ENCODE measurements around the gene FNDC3B. TPM values are rescaled to one million over a fixed set of nuclear protein-coding genes. Genes with fewer than 3 reads are reported as not detected.
A peak's percentile ranks its signal among the peaks of the same experiment; 100 is the strongest.

Gene FNDC3B
- total RNA-seq, 1 donor from 2014 or later = 66.9 TPM

- DNase-seq (ENCODE audit: low read depth) = no peak
Measured at GRCh38 chr3:172303181-172303580, 263.8 kb downstream of the FNDC3B start.

- DNase-seq (ENCODE audit: low read depth) = no peak
Measured at GRCh38 chr3:172303941-172304558, 264.7 kb downstream of the FNDC3B start.

DNA sequence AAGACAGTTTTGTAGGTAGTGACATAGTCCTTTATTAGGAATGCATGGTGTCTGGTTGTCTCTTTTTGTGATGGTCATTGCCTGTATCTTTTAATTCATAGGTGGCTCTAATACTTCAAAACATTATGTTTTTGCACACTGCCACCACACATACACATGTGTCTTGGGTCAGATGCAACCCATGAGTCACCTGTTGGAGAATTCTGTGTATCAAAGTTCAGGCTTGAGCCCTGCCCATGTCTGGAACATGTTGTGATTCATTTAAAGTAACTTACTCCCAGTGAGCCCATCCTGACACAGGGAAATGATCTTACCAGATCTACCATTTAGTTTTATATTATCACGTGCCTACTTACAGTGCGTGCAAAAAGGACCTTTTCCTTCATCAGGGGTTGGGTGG lies 266.2 kb downstream of the FNDC3B start:
- DNase-seq (ENCODE audit: low read depth) = no peak

DNA sequence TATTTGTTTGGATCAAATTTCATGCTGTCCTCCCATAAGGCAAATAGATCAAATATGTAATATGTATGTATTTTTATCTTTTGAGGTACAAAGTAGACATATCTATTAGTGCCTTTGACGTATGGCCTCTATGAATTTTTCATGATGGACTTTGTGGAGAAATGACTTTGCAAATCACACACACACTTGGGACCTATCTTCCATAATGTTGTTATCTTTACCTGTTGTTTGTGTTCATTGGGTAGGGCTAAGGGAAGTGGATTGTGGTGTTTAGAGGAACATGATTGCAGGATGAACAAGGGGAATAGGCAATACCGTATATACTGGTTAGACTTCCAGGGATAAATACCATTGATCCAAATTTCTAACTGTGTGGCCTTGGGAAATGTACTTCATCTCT lies 266.6 kb downstream of the FNDC3B start:
- DNase-seq (ENCODE audit: low read depth) = no peak

GRCh38 chr3:172307141-172307560 lies 267.8 kb downstream of the FNDC3B start:
- DNase-seq (ENCODE audit: low read depth) = peak; percentile 50

DNA sequence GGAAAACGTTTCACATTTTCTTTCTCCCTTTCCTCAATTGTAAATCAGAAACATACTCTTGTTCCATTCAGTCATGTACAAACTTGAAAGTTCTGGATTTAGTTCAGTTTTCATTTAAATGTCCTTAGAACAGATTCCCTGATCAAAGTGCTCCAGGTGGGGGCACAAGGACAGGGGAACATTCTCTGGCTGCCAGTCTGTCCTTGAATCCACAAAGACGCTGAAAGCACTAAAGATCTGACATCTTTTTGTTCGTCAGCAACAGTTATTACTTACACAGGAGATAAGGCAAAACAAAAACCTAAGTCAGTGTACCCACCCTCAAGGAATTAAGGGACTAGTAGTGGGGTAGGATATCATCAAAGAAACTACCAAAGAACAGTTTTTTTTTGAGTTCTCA lies 269.7 kb downstream of the FNDC3B start:
- no peak for DNase-seq (ENCODE audit: low read depth)

DNA sequence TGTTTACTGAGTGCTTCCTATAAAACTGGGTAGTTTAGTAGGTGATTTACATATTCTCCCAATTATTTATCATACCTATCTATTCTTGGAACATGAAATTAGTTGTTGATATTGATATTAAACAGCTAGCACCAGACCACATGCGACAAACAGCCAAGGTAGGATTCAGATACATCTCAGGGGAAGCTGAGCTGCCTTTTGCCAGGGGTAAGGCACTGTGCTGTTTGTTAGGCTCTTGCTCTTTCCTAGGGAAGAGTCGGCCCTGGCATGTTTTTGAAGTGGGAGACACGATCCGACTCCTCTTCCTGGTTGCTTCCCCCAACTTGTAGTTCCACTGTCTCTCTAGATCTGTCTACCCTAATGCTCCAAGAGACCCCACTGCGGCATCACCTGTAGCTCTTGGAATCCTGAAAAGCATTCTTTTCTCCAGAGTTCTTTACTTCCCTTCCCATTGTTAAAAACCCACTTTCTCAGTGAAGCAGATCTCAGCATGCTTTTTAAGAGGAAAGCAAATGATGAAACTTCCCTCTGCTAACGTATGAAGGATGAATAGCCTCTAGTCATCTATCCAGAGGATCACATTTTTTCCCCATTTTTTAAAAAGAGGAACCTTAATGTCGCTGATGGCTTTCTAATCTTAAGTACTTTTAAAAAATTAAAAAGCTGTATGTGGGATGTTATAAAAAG lies 270.5 kb downstream of the FNDC3B start:
- DNase-seq (ENCODE audit: low read depth) = no peak

GRCh38 chr3:172310428-172310760 lies 271.0 kb downstream of the FNDC3B start:
- no peak for DNase-seq (ENCODE audit: low read depth)

DNA sequence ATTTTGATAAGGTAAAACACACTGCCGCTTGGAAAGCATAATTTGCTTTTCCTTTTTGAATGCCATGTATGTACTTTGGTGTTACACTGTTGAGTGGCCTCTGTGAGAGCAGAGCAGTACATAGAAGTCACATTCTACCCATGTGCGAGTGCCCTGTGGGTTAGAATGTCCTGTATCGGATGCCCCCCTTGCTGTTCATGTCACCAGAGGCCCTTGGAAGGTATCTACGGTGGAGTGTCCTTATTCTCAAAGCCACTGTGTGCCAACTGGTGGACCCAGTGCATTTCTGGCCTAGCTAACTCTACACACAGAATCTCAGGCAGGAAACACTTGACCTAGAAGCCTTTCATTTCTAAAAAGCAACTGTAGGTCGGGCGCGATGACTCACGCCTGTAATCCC lies 271.8 kb downstream of the FNDC3B start:
- DNase-seq (ENCODE audit: low read depth) = no peak

DNA sequence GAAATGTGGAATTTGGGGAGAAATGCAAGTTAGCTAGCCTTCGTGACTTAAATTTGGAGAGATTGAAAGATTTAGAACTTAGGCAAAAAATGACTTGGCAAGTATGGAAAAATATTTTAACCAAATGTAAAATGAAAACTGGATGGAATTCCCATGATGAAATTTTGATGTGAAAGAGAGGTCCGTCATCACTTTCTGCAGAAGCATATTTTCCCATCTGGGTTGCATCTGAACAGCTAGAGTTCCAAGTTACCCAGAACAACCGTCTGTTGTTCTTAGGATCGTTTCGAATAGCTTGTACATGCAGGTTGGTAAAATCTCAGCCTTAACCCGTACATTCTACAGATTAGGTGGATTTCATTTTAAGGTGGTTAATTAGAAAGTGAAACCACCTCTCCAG lies 272.6 kb downstream of the FNDC3B start:
- no peak for DNase-seq (ENCODE audit: low read depth)

GRCh38 chr3:172312711-172313110 lies 273.3 kb downstream of the FNDC3B start:
- DNase-seq (ENCODE audit: low read depth) = no peak

GRCh38 chr3:172313671-172314070 lies 274.3 kb downstream of the FNDC3B start:
- DNase-seq (ENCODE audit: low read depth) = peak; percentile 46

DNA sequence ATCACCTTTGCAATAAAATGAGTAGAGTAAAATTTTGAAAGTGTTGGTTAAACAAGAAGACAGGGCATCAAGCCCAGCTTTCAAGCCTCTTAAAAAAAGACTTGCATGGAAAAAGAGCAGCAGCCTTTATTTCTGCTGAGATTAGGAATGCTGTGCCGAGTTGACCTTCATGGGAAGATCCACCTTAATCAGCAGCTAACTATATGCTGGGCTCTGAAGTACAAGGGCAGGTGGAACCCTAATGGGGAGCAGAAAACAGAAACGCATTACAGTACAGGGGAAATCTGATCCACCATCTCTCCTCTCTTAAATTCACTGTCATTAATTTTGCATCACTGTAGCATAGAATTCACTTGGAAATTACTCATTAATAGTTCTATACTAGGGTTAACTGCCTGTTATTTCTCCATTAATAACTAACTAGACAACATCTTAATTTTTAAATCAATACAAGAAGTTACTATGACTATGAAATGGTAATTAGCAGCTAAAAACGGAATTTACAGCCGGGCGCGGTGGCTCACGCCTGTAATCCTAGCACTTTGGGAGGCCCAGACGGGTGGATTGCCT lies 275.3 kb downstream of the FNDC3B start:
- DNase-seq (ENCODE audit: low read depth) = peak; percentile 56

DNA sequence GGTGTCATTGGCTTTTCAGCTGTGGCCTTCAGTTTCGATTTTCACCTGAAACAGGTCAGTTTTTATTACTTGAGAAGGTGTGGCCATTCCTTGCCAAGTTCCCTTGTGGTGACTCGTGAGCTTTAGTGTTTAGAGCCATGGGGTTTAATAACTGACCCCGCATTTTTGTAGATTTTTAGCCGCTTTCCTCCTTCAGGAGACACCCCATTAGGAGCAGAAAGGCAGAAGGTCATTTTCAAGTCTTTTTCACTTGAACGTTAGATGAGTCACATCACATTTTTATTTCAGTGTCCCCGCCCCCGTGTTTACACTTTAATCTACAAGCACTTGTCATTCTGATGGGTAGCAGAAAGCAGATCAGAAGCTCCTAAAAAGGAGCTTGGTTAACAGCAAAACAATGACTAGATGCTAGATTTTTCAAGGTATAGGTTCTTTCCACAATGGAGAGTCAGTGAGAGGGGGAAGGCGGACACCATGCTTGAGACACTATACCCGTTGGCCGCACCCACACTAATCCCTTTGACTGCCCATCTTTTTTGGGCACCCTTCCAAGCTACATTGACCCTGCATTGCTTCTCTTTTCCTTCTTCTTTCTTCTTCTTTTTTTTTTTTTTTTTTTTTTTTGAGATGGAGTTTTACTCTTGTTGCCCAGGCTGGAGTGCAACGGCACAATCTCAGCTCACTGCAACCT lies 276.2 kb downstream of the FNDC3B start:
- no peak for DNase-seq (ENCODE audit: low read depth)

DNA sequence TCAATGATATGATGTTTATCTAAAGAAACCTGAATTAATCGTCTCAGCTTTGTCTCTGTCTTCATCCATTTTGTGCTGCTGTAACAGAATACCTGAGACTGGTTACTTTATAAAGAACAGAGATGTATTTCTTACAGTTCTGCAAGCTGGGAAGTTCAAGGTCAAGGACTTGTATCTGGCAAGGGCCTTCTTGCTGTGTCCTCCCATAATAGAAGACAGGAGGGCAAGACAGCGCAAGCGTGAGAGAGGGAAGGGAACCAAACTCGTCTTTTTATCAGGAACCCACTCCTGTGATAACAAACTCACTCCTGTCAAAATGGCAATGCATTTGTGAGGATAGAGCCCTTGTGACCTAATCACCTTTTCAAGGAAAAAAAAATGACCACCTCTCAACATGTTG lies 277.4 kb downstream of the FNDC3B start:
- no peak for DNase-seq (ENCODE audit: low read depth)

- DNase-seq (ENCODE audit: low read depth) = no peak
Measured at GRCh38 chr3:172317481-172317880, 278.1 kb downstream of the FNDC3B start.

- DNase-seq (ENCODE audit: low read depth) = peak; percentile 97
Measured at GRCh38 chr3:172317984-172318383, 278.6 kb downstream of the FNDC3B start.

DNA sequence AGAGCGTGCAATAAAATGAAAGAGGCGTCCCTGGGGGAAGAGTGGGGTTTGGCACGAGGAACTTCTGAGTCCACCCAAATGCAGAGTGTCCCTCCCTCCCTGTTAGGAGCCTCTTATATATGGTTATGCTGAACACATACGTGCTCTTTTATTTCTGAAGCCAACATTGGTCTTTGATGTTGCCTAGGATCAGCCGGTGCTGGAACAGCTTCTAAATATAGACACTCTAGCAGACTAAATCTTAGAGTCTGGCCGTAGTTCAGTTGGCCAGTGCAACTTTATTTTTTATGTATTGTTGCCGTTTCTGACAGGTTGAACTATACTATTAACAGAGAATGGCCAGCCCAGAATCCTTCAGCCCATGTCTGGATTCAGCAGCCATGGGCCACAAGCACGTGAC lies 280.2 kb downstream of the FNDC3B start:
- DNase-seq (ENCODE audit: low read depth) = no peak

- DNase-seq (ENCODE audit: low read depth) = no peak
Measured at GRCh38 chr3:172320468-172320867, 281.1 kb downstream of the FNDC3B start.

- DNase-seq (ENCODE audit: low read depth) = peak; percentile 68
Measured at GRCh38 chr3:172321035-172321434, 281.7 kb downstream of the FNDC3B start.

GRCh38 chr3:172323894-172324610 lies 284.7 kb downstream of the FNDC3B start:
- no peak for DNase-seq (ENCODE audit: low read depth)

All from myocyte (in vitro differentiated cells).